OCI-LY3 (cell line): ENCODE results near the gene ADRA2B.

ENCODE experiments used
- EZH2phosphoT487 ChIP-seq: fragments of 200-600 bp; shearing (Covaris generic); IDR thresholded peaks from 2 replicates; pipeline ENCODE4 v1.6.1; 2018; ENCODE audit warnings: antibody characterized with exemption, mixed run types, low read depth
- TF ChIP-seq, protein P1 (sequence below): fragments of 200-600, 300-600 bp; sonication (generic); IDR thresholded peaks from 2 replicates; pipeline ENCODE4 v1.5.1; 2014; ENCODE audit warnings: antibody characterized with exemption, low read length, low read depth

DNA sequence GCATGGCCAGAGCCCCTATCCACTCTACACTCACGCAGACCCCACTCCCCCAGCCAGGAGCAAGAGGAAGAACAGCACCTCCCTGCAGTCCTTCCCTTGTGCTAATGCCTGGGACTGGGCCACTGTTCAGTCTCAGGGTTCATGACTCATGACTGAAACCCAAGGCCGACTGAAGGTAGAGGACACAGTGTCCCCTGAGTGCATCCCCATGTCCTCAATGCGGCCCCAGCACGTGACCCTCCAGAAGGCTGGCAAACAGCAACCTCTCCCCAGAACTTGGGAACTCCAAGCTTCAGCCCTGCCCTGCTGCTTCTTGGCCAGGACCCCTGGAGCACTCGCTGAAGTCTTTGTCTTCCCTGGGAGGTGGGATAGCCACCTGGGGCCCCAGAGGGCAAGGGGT is 6.0 kb upstream of the ADRA2B start:
- TF ChIP-seq, protein P1, sequence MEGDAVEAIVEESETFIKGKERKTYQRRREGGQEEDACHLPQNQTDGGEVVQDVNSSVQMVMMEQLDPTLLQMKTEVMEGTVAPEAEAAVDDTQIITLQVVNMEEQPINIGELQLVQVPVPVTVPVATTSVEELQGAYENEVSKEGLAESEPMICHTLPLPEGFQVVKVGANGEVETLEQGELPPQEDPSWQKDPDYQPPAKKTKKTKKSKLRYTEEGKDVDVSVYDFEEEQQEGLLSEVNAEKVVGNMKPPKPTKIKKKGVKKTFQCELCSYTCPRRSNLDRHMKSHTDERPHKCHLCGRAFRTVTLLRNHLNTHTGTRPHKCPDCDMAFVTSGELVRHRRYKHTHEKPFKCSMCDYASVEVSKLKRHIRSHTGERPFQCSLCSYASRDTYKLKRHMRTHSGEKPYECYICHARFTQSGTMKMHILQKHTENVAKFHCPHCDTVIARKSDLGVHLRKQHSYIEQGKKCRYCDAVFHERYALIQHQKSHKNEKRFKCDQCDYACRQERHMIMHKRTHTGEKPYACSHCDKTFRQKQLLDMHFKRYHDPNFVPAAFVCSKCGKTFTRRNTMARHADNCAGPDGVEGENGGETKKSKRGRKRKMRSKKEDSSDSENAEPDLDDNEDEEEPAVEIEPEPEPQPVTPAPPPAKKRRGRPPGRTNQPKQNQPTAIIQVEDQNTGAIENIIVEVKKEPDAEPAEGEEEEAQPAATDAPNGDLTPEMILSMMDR: no peak
- TF ChIP-seq EZH2phosphoT487: no peak
